GM18870 (cell line): Measurements from ENCODE around the gene CLEC20A.
A peak's percentile ranks its signal among the peaks of the same experiment; 100 is the strongest.

Experiments used
- ATAC-seq: cut with Tn5 transposase; IDR thresholded peaks from one replicate; pipeline ENCODE4 v1.9.1; 2021; ENCODE audit warnings: moderate library complexity; ENCODE audit not compliant: unreplicated experiment

The CLEC20A gene

DNA sequence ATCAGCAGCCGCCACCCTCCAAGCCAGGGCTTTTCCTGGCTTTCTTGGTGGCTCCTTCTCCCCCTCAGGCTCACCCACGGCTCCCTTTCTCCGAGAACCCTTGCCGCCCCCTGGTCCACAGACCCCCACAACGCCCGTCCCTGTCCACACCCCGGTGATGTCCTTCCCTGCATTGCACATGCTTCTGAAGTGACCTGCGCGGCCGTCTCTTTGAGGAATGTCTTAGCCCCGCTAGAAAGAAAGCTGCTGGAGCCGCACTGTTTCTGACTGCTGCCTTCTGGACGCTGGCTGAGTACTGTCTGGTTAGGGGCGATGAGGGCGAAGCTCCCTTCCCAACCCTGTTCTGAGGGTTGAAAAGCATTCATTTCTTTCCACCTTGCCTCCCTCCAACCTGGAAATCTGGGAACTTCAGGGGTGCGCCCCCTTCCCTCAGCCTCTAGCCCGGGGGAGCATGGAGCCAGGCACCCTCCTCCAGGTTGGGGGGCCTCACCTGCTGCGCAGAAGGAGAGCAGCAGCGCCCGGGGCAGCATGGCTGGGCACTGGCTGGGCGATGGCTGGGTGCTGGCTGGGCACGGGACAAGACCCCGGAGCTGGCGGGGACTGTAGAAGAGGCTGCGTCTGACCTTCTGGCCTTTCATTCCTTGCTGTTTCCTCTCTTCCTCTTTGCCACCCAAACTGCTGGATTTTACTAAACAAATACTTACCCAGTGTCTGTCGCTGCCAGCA lies at the start of gene CLEC20A:
CLEC20A (minus strand) TSS at position 555 of the 726 bp plus-strand sequence; CDS start at position 530, 25 bp downstream.
- no peak for ATAC-seq

DNA sequence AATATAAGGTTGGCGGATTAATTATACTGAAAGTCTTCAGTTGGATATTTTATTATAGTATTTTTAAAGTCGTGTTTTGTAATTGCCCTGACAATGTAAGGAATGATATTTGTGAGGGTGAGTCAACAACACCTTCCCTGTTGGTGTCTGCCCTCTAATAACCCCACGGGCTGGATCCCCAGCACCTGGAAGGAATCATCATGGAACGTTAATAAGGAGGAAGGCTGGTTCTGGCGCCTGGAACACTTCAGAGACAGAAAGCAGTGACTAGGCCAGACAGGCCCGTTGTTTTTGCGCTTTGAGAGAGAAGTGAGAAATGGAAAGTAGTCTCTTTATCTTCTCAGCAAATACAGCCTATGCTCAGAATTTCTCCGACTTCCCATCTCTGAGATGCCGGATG lies 47.8 kb upstream of the CLEC20A start:
- no peak for ATAC-seq

DNA sequence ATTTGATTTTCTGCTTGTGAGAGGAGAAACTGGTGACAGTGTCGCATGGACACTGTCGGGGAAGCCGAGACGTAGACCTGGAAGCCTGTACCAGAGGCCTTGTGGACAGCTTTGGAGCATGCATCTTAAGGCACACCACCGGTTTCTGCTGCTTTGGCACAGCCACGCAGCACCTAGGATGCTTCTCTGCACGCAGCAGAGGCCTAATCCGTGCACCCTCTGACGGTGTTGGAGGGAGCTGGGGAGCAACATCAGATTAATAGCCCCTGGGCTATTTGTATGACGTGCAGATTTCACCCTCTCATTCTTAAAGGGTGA lies 46.5 kb upstream of the CLEC20A start:
- ATAC-seq = peak; percentile 36

DNA sequence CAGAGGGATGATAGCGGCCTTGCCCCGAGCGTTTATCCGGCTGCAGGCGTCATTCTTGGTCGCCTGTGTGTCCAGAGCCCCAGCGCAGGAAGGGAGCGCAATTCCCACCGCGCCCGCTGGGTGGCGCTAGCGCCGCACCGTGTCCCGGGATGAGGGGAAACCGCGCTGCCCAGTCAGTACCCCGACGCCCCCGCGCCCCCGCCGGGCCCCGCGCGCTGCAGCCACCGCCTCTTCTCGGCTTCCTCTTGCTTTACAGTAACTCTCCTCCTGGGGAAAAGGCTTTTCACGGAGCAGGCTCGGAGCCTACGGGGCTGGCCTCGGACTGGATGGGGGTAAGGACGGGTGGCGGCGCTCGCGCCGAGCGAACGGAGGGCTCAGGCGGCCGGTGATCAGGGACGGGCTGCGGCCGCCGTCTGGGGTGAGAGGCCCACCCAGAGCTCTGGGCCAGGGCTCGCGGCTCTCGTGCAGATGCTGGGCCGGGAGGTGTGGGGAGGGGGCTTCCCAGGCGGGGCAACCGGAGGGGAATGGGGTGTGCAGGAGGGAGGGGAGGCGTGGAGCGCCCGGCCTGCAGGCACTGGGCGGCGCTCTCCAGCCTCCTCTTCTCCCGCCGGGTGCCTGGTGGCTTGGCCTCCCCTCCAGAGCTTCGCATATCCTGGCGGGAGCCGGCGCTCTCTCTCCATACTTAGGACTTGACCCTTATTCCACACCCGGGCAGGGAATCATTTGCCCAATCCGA lies 46.0 kb upstream of the CLEC20A start:
- ATAC-seq = peak; percentile 78

DNA sequence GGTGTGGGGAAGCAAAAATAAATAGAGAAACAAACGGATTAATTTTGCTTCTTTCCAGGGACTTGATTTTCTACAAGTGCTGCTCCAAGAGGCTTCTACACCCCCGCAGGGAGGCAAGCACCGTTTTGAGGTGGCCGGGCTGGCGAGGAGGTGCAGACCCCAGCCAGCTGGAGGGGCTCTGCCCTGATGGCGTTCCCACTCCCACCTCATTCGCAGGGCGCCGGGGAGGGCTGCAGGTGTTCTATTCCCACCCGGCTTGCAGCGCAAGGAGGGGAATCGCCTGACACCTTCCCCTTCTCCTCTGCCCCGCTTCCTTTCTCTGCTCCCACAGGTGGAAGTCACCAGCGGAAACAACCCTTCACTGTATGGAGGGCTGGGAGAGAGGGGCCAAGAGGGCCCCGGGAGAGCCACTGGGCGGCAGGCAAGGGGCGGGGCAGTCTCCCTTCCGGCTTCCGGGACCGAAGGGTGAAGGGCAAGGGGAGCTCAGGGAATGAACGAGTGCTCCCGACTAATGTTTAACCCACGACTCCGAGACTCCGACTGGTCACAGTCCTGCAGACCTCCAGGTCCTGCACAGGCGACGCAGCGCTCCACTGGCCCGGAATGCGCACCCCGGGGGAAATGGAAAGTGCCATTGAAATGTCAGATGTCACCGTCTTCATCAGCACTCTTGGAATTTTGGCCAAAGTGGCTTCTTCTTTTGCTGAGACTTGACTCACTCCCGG lies 45.2 kb upstream of the CLEC20A start:
- peak; percentile 36 for ATAC-seq

DNA sequence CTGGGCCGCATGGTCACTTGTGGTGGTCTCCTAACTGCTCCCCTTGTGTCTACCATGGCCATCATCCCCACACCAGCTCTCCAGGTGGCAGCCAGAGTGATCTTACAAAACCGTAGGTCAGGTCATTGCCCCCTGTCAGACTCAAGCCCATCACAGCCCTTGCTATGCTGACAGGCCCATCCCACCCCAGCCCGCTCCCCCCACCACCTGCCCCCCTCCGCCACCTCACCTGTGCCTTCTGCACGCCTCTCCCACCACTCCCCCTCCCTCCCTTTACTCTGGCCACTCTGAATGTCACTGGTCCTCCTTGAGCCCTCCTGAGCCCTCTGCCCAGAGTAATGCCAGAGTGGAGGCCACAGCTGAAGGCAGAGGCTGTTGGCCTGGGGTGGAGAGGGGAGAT lies 44.6 kb upstream of the CLEC20A start:
- ATAC-seq = no peak

DNA sequence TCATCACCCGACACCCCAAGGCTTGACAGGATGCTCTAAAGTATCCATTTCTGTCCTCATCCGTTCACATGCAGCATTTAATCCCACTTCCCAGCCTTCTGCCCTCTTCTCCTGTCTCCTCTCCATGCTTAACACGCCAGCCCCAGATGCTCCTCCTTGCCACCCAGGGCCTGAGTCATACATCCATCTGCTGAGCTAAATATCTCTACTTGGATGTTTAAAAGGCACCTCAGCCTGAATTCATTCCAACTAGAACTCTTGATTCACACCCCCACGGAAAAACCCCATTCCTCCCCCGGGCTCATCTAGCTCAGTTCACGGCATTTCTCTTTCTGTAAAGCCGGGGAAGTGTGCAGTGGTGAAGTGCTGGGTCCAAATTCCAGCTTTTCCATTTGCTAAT lies 43.9 kb upstream of the CLEC20A start:
- no peak for ATAC-seq

DNA sequence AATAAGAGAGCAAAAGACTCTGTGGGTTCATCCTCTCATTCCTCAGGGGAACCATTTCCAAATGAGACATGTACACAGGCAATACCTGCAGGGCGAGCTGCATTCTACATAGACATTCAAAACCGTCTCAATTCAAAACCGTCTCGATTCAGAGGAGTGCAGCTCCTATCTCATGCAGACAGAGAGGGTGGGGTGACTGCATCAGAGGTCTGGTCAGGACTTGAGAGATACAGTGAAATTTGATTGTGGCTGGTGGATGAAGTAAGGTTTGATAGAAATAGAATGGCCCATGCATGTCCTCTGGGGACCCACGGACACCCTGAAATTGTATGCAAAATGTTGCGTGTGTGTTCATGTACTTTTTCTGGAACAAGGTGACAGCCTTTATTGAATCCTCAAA lies 43.4 kb upstream of the CLEC20A start:
- no peak for ATAC-seq

DNA sequence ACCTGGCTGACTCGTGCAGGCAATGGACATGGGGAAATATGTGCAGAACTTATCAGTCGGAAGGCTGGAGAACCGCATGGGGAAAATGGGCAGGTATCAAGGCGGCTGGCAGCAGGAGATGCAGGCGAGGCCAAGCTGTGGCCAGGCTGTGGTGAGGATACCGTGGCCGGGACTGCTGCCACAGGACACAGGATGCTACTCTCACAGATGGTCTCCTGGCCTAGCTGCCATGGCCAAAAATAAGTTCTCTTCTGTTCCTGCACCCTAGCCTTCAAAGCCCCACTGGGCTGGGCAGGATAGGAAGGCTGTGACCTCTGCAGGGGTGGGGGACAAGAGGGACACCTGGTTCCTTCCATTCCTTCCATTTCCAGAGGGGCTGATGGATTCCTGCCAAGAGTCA lies 42.5 kb upstream of the CLEC20A start:
- no peak for ATAC-seq

DNA sequence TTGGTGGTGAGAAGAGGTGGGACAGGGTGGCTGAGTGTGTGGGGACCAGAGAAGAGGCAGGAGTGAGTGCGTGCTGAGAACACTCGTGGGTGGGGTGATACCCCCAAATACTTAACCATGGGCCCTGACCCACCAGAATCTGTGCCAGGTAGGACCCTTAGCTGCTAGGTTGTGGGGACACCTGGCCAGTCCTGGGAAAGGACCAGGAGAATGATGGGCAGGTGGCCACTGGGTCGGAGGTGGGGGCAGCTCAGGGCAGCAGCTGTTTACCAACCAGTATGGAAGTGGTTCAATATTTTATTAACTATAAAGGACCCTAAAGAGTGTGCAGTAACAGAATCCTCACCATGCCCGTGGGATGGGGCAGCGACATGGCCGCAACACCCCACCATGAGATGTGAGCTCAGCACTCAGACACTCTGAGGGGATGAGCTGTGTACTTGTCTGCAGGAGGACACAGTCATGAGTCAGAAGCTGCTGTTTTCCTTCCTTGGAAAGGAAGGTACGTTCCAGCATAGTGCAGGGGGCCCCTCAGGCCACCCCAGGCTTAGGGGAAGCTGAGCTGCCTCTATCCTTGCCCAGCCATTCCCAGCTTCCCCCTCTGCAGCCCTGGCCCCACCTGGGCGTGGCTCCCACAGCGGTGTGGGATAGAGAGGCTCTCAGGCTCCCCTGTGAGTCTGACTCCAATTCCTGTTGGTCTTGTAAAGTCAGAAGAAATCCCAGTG lies 41.6 kb upstream of the CLEC20A start:
- no peak for ATAC-seq

DNA sequence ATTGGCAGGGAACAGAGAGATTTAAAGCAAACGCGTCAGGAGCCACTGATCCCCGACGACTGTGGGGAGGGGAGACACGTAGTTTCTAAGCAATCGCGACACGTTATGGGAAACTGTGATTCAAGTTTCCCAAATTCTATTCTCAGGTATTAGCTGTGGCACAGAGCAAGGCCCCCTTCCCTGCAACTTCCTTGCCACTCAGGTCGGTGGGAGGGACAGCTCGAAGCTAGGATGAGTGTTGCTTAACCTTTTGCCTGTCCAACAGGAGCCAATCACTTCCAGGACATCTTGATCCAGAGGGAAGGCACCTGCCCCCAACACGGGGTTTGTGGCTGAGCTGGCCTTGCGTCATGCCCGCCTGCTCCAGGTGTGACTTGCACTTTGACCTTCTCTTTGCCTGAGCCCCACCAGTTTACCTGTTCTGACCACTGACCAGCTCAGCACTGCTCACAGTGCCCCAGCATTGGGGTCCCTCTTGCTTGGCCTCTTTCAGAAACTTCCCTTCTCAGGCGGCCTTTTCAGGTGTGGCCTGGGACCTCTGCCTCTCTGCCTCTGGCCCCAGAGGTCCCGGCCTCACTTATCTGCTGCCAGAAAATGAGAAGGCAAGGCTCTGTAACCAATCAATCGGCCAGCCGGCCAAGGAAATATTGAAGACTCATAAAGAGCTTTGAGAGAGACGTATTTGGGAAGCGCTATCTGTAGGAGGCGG lies 40.8 kb upstream of the CLEC20A start:
- ATAC-seq = no peak

DNA sequence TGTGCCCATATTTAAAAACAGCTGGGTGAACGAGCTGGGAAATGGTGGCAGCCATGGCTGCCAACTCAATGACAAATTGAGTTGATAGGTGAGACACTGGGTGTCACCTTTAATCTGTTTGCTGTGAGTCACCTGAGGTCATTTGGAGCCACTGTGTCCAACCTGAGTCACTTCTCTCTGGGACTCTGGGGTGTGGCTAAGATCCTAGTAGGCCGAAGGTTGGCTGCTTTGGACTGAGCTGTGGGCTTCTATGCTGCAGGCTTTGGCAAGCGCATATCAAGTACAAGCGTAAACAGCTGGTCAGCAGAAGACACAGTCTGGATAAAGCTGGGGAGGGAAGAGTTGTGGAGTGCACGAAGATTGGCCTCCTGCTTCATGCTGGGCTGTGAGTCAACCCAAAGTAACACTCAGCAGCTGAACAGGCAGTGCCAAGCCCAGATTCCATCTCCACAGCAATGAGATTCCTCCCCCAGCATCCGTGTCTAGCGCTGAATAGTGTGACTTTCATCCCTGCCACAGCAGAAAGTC lies 40.1 kb upstream of the CLEC20A start:
- ATAC-seq = no peak

DNA sequence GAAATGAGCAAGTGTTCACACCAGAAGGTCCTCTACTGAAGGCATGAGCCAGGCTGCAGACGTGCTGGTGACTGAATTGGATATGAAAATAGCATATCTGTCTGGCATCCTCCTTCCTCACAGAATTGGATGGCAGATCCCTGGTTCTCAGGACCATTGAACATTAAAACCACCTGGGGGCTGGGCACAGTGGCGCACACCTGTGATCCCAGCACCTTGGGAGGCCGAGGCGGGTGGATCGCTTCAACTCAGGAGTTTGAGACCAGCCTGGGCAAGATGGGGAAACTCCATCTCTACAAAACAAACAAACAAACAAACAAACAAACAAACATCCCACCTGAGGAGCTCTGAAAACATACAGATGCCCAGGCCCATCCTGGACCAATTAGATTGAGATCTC lies 39.6 kb upstream of the CLEC20A start:
- no peak for ATAC-seq

DNA sequence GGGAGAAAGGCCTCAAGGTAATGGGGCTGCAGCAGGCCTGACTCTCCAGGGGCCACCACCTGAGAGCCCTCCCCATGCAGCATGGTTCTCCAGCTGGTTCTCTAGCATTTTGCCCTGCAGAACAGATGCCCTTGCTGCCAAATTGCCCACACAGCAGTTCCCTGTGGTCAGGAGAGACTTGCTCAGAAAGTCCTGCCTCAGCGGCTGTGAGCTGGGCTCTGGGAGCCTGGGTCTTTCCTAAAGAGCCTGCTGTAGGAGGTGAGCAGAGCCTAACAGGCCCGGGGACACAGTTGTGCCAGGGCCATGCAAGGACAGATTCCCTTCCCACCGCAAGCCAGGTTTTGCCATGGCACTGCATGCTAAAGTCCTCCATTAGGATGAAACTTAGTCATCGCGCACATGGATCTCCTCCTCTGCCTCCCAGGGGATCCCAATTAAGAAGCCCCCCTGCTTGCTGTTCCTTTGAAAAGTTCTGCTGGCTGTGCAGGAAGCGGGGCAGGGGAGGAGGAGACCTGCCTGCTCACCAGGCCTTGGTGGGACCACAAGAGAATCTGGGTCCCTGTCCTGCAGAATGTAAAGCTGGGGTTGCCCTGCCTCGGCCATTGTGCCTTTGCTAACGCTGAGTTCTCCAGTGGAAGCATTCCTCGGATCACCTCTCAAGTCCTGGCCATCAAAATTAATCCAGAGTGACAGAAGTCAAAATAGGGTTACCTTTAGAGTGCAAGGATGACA lies 37.5 kb upstream of the CLEC20A start:
- no peak for ATAC-seq

DNA sequence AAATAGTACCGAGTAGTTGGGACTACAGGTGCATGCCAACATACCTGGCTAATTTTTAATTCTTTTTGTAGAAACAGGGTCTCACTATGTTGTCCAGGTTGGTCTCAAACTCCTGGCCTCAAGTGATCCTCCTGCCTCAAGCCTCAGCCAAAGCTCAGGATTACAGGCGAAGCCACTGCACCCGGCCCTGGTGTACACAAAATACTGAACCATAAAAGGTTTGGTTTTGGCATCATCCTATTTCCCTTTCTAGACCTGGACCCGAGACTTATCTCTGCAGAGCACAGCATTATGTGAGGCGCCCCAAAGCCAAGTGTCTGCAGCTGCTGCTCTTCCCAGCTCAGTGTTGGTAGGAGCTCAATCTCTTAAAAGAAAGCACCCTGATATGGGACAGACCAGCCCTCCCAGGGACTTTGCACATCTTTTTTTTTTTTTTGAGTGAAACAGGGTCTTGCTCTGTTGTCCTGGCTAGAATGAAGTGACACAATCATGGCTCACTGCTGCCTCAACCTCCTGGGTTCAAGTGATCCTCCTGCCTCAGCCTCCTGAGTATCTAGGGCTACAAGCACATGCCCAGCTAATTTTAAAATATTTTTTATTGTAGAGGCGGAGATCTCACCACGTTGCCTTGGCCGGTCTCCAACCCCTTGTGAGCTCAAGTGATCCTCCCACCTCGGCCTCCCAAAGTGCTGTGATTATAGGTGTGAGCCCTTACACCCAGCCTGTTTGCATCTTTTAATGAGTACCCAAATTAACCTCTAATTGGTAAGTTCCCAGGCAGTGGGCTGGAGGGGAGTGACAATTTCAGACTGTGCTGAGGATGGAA lies 36.6 kb upstream of the CLEC20A start:
- ATAC-seq = no peak

DNA sequence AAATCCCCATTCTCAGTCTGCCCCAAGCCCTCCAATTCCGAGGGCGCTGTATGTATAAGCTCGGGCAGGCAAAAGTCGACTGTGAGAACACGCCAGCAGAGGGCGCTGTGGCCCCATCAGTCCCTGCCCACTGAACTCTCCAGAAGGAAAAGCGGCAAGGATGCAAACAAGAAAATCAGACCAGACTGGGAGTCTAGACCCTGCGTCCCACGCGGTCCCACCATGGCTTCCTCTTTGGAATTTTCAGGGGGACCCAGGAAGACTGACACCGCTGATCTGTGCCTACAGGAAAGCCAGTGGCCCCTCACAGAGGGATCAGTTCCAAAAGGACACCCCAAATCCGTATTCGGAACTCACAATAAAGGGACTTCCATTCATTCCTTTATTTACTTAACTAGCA lies 35.6 kb upstream of the CLEC20A start:
- peak; percentile 65 for ATAC-seq

DNA sequence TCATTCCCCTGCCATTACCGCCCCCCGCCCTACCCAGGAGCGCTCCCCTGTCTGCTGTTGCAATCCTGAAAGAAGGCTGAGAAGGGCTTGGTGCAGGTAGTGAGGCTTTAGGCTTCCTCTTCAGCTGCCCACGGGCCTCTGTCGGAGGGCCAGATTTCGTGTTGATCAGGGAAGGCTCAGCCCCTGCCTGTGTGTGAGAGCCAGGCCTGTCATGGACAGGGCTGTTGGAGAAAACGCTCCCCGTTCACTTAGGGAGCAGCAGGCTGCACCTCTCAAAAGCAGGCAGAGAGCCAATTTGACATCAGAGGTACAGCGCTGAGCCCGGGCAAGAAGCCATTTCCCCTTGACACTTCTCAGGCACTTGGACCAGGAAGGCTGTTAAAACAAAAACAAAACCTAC lies 35.1 kb upstream of the CLEC20A start:
- ATAC-seq = peak; percentile 26

DNA sequence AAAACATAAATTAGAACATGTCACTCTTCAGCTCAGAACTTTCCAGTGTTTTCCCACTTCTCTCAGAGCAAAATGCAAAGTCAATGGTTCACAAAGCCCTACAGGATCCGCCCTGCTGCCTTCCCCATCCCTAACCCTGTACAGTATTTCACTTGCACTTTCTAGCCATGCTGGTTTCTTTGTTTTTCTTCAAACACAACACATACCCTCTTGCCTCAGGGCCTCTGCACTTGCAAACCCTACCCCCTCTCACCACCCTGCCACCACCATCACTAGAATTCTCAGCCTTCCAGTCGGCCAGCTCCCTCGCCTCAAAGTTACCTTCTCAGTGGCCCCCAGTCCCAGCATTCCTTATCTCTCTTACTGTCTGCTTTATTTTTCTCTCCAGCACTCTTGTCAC lies 33.7 kb upstream of the CLEC20A start:
- ATAC-seq = no peak

DNA sequence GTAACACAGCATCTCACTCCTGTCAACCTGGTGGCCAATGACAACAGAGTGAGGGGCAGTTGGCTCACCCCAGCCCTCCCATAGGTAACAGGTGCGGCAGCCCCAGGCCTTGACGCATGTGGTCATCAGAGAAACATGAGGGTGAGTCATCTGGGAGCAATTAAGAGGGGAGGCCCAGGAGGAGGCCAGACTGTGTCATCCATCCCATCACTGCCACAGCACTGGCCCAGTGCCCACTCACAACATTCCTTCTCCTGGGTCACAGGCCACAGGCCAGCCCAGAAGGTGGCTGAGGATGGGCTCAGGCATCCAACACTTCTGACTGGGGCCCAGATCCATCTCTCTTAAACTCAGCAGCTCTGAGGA lies 33.3 kb upstream of the CLEC20A start:
- ATAC-seq = no peak
